H9 (cell line): ENCODE measurements around the gene HYDIN. TPM values are rescaled to one million over a fixed set of nuclear protein-coding genes. Genes with fewer than 3 reads are reported as not detected.

Experiments
- DNase-seq: peaks from one replicate; pipeline ENCODE4 v3.0.0-alpha.2; 2017
- H2AFZ ChIP-seq: one replicate; pipeline ENCODE4 v1.6.1; 2013; ENCODE audit warnings: mild to moderate bottlenecking, low read length, control low read depth, moderate library complexity
- H2AK5ac ChIP-seq: 2 replicates; pipeline ENCODE4 v1.6.1; 2013; ENCODE audit warnings: low read length, control low read depth, mixed read lengths; ENCODE audit not compliant: insufficient read length
- H2BK120ac ChIP-seq: one replicate; pipeline ENCODE4 v1.6.1; 2013; ENCODE audit warnings: low read depth, mild to moderate bottlenecking, low read length, control low read depth, inconsistent platforms; ENCODE audit not compliant: poor library complexity, severe bottlenecking
- H2BK12ac ChIP-seq: 2 replicates; pipeline ENCODE4 v1.6.1; 2013; ENCODE audit warnings: low read length, control low read depth, mixed read lengths, low read depth; ENCODE audit not compliant: insufficient read length
- H2BK15ac ChIP-seq: 2 replicates; pipeline ENCODE4 v1.6.1; 2013; ENCODE audit warnings: low read depth, low read length, control low read depth
- H2BK20ac ChIP-seq: one replicate; pipeline ENCODE4 v1.6.1; 2013; ENCODE audit warnings: low read depth, mild to moderate bottlenecking, low read length, control low read depth, inconsistent platforms; ENCODE audit not compliant: poor library complexity, severe bottlenecking
- H2BK5ac ChIP-seq: 2 replicates; pipeline ENCODE4 v1.6.1; 2013; ENCODE audit warnings: low read length, control low read depth, mixed read lengths; ENCODE audit not compliant: insufficient read length
- H3K14ac ChIP-seq: 2 replicates; pipeline ENCODE4 v1.6.1; 2013; ENCODE audit warnings: low read length, control low read depth; ENCODE audit not compliant: insufficient read depth
- H3K18ac ChIP-seq: 2 replicates; pipeline ENCODE4 v1.6.1; 2013; ENCODE audit warnings: low read depth, mild to moderate bottlenecking, mixed read lengths, low read length, control low read depth; ENCODE audit not compliant: insufficient read length
- H3K23ac ChIP-seq: 2 replicates; pipeline ENCODE4 v1.6.1; 2013; ENCODE audit warnings: low read length, control low read depth, mixed read lengths, low read depth; ENCODE audit not compliant: insufficient read length
- H3K23me2 ChIP-seq: 2 replicates; pipeline ENCODE4 v1.6.1; 2013; ENCODE audit warnings: low read depth, mild to moderate bottlenecking, mixed read lengths, low read length, control low read depth; ENCODE audit not compliant: insufficient read length, poor library complexity, severe bottlenecking
- H3K27ac ChIP-seq: 2 replicates; pipeline ENCODE4 v1.5.1; 2013; ENCODE audit warnings: low read length, control low read depth, mixed read lengths, low read depth; ENCODE audit not compliant: insufficient read length
- H3K27me3 ChIP-seq: 2 replicates; pipeline ENCODE4 v1.6.1; 2013; ENCODE audit warnings: low read length, control low read depth, inconsistent platforms; ENCODE audit not compliant: insufficient read depth
- H3K4ac ChIP-seq: 2 replicates; pipeline ENCODE4 v1.6.1; 2013; ENCODE audit warnings: low read depth, mild to moderate bottlenecking, control low read depth, inconsistent platforms, low read length, moderate library complexity
- H3K4me1 ChIP-seq: 2 replicates; pipeline ENCODE4 v1.6.1; 2013; ENCODE audit warnings: low read length, control low read depth, inconsistent platforms; ENCODE audit not compliant: insufficient read depth
- H3K4me2 ChIP-seq: 2 replicates; pipeline ENCODE4 v1.6.1; 2013; ENCODE audit warnings: low read length, control low read depth, mixed read lengths; ENCODE audit not compliant: insufficient read length, insufficient read depth
- H3K56ac ChIP-seq: 2 replicates; pipeline ENCODE4 v1.6.1; 2013; ENCODE audit warnings: low read depth, mild to moderate bottlenecking, mixed read lengths, low read length, control low read depth; ENCODE audit not compliant: insufficient read length
- H3K79me1 ChIP-seq: 2 replicates; pipeline ENCODE4 v1.6.1; 2013; ENCODE audit warnings: low read depth, mild to moderate bottlenecking, moderate library complexity, low read length, control low read depth, inconsistent platforms; ENCODE audit not compliant: insufficient read depth, poor library complexity, severe bottlenecking
- H3K79me2 ChIP-seq: 2 replicates; pipeline ENCODE4 v1.6.1; 2013; ENCODE audit warnings: low read length, control low read depth, inconsistent platforms; ENCODE audit not compliant: insufficient read depth
- H3K9ac ChIP-seq: 2 replicates; pipeline ENCODE4 v1.6.1; 2013; ENCODE audit warnings: low read length, control low read depth, mixed read lengths; ENCODE audit not compliant: insufficient read length; ENCODE audit errors: extremely low read depth
- H3K9me3 ChIP-seq: one replicate; pipeline ENCODE4 v1.6.1; 2013; ENCODE audit warnings: low read depth, low read length, inconsistent platforms; ENCODE audit not compliant: control insufficient read depth
- H3T11ph ChIP-seq: one replicate; pipeline ENCODE4 v1.6.1; 2013; ENCODE audit warnings: mild to moderate bottlenecking, low read length, control low read depth, inconsistent platforms
- H4K20me1 ChIP-seq: one replicate; pipeline ENCODE4 v1.6.1; 2013; ENCODE audit not compliant: control insufficient read depth, insufficient read length, insufficient read depth
- H4K5ac ChIP-seq: 2 replicates; pipeline ENCODE4 v1.6.1; 2013; ENCODE audit warnings: low read depth, mild to moderate bottlenecking, mixed read lengths, low read length, control low read depth; ENCODE audit not compliant: insufficient read length
- H4K8ac ChIP-seq: replicated peaks from 2 replicates; pipeline ENCODE4 v1.6.1; 2013; ENCODE audit warnings: low read length, control low read depth, mixed read lengths, low read depth; ENCODE audit not compliant: insufficient read length
- H4K91ac ChIP-seq: 2 replicates; pipeline ENCODE4 v1.6.1; 2013; ENCODE audit warnings: low read depth, mild to moderate bottlenecking, moderate library complexity, mixed read lengths, low read length, control low read depth; ENCODE audit not compliant: insufficient read length
- H3K27ac Mint-ChIP-seq, 3 experiments: 2 replicates in 2 of 3; 3 replicates in 1 of 3; pipeline ENCODE4 v1.8.0; 2020 to 2021; ENCODE audit warnings: mixed read lengths in 3 of 3, mild to moderate bottlenecking in 1 of 3, moderate library complexity in 1 of 3
- H3K27me3 Mint-ChIP-seq: 2 replicates; pipeline ENCODE4 v1.8.0; 2021; ENCODE audit warnings: low read depth, mild to moderate bottlenecking, moderate library complexity, mixed read lengths
- H3K36me3 Mint-ChIP-seq, 3 experiments: 2 replicates in 2 of 3; 3 replicates in 1 of 3; pipeline ENCODE4 v1.8.0; 2020 to 2021; ENCODE audit warnings: low read depth in 3 of 3, mixed read lengths in 3 of 3; ENCODE audit not compliant: insufficient read depth in 1 of 3
- H3K4me1 Mint-ChIP-seq, 2 experiments: 2 replicates each; pipeline ENCODE4 v1.8.0; 2020; ENCODE audit warnings: mixed read lengths in 2 of 2
- H3K4me3 Mint-ChIP-seq, 2 experiments: 2 replicates in 1 of 2; 3 replicates in 1 of 2; pipeline ENCODE4 v1.8.0; 2020 to 2021; ENCODE audit warnings: mild to moderate bottlenecking in 2 of 2, mixed read lengths in 2 of 2, moderate library complexity in 1 of 2
- H3K9me3 Mint-ChIP-seq, 2 experiments: 2 replicates in 1 of 2; 3 replicates in 1 of 2; pipeline ENCODE4 v1.8.0; 2020; ENCODE audit warnings: mild to moderate bottlenecking in 2 of 2, mixed read lengths in 2 of 2, moderate library complexity in 1 of 2
- CTCF ChIP-seq: fragments of 200-600 bp; sonication (generic); conservative IDR thresholded peaks from 3 replicates; pipeline ENCODE4 v1.8.0; 2021; ENCODE audit warnings: antibody characterized with exemption, mild to moderate bottlenecking
- WGBS: extraction: QIAGEN DNeasy Blood & Tissue Kit; methylation state at CpG from one replicate; pipeline ENCODE4 v1.1.7; 2013; ENCODE audit warnings: missing lambda C conversion rate, low lambda C conversion rate, mixed read lengths; ENCODE audit not compliant: insufficient read length; ENCODE audit errors: extremely low coverage; 5-methylcytosine and 5-hydroxymethylcytosine counted together
- total RNA-seq: library from RNA; stranded (reverse); gene quantifications from 2 replicates; pipeline ENCODE4 v1.2.1, GENCODE V29; 2021

Gene HYDIN
- total RNA-seq, 1 experiment from 2014 or later = 1.7 TPM

GRCh38 chr16:71201054-71201453 is 29.5 kb downstream of the HYDIN start:
- Histone ChIP-seq H3K4me2 (no peak overlapping the region), H2BK20ac (no peak overlapping the region)
- no CpG with 5 or more reads among the region's 1 CpG for WGBS

More at GRCh38 chr16:71201054-71201453, 29.5 kb downstream of the HYDIN start:
- Mint-ChIP-seq H3K4me3 (no peak overlapping the region), H3K27me3 (peaks cover 3% of the 10 kb centered on the region; the same call in 1 of the 2 replicates), H3K36me3 (peaks cover 0 to 6% (median 0%) of the 10 kb centered on the region in 3 experiments; a peak in 3 of 7 replicates), H3K4me1 (0 out of 4 replicates have a peak, but pooled peaks cover 0 to 4% of the 10 kb centered on the region in 2 experiments), H3K27ac (no peak overlapping the region), H3K9me3 (peaks cover 0 to 14% of the 10 kb centered on the region in 2 experiments; a peak in 3 of 5 replicates)
- no peak overlapping the region for H3K18ac ChIP-seq
- H3K4ac ChIP-seq = no peak overlapping the region
- H4K8ac ChIP-seq = no peak overlapping the region
- no peaks in the 10 kb centered on the region for H3K27me3 ChIP-seq
- H3T11ph ChIP-seq = no peak overlapping the region
- no peak overlapping the region for H2AK5ac ChIP-seq
- no peak overlapping the region for H4K5ac ChIP-seq
- H3K79me1 ChIP-seq = no peaks in the 10 kb centered on the region
- no peaks in the 10 kb centered on the region for H3K79me2 ChIP-seq
- H3K23me2 ChIP-seq = no peaks in the 10 kb centered on the region
- H2BK120ac ChIP-seq = no peak overlapping the region
- no peak overlapping the region for H2BK15ac ChIP-seq
- H3K56ac ChIP-seq = no peak overlapping the region
- no peak for TF ChIP-seq CTCF
- no peaks in the 10 kb centered on the region for H3K4me1 ChIP-seq
- H4K20me1 ChIP-seq = no peaks in the 10 kb centered on the region
- no peak overlapping the region for H4K91ac ChIP-seq
- no peak overlapping the region for H3K9ac ChIP-seq
- H3K27ac ChIP-seq = no peak overlapping the region
- H3K23ac ChIP-seq = no peak overlapping the region
- no peak overlapping the region for H2AFZ ChIP-seq
- DNase-seq = no peak
- no peak overlapping the region for H3K14ac ChIP-seq
- no peak overlapping the region for H2BK5ac ChIP-seq
- H3K9me3 ChIP-seq = no peaks in the 10 kb centered on the region
- no peak overlapping the region for H2BK12ac ChIP-seq
